Activated CD4-positive, alpha-beta T cell treated with anti-CD3 and anti-CD28 coated beads, Interleukin-2, amount 10 ng/mL, durations not matched to agents 24 days and 14 days (primary cell): ENCODE data around the gene DEFB123. TPM values are rescaled to one million over a fixed set of nuclear protein-coding genes. Genes with fewer than 3 reads are reported as not detected.

Experiments
- DNase-seq: peaks from one replicate; pipeline ENCODE4 v3.0.0; 2022
- H3K27ac Mint-ChIP-seq: one replicate; pipeline ENCODE4 v1.8.0; 2022; ENCODE audit warnings: mild to moderate bottlenecking, mixed read lengths
- H3K27me3 Mint-ChIP-seq: one replicate; pipeline ENCODE4 v1.8.0; 2022; ENCODE audit warnings: mixed read lengths
- H3K36me3 Mint-ChIP-seq: one replicate; pipeline ENCODE4 v1.8.0; 2022; ENCODE audit warnings: low read depth, mild to moderate bottlenecking, mixed read lengths
- H3K4me1 Mint-ChIP-seq: one replicate; pipeline ENCODE4 v1.8.0; 2021; ENCODE audit warnings: mixed read lengths
- H3K4me3 Mint-ChIP-seq: one replicate; pipeline ENCODE4 v1.8.0; 2022; ENCODE audit warnings: mild to moderate bottlenecking, moderate library complexity, mixed read lengths
- H3K9me3 Mint-ChIP-seq: one replicate; pipeline ENCODE4 v1.8.0; 2021; ENCODE audit warnings: mixed read lengths
- intact Hi-C: fragments of 100-400 bp; cut with micrococcal nuclease; formaldehyde crosslinking; loops from one replicate; pipeline ENCODE4 v1.15.1; 2023
- total RNA-seq: library from RNA; stranded (reverse); gene quantifications from 2 replicates; pipeline ENCODE4 v1.2.3, GENCODE V29; 2022

The DEFB123 gene
- total RNA-seq, 1 donor from 2014 or later: not detected

DNA sequence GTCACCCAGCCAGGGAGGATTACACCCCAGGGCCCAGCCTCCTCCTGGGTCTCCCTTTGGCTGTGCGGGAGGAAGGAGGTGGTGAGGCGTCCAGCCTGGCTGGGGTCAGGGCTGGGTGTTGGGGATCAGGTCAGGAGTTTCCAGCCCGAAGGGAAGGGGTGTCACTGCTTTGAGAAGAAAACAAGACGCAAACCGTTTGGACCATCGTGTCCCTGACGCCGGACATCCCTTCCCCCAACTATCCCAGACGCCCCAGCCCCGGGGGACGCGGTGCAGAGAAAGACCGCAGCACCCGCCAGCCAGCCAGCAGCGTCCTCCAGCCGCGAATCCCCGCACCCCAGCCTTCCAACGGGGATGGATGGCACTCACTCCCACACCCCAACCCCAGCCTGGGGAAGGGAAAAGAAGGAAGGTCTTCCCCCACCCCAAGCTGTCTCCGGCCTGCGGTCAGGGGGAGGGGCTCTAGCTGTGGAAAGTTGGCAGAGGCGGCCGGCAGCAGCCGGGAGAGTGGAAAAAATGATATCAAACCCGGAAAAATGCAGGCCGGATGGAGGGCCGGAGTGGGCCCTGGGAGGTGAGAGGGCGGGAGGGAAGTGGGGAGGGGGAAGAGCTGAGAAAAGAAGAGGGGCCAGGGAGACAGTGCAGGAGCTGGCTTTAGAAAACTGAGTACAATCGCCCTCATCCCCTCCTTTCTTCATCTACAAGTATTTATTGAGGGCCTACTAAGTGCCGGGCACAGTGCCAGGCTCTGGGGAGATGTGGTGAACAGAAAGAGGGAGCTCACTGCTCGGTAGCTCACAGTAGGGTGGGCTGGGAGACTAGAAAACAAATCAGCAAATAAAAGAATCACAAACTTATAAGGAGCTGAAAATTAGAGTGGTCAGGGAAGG is 45.3 kb downstream of the DEFB123 start:
- no peak for DNase-seq
- Mint-ChIP-seq H3K4me3 (peak overlapping the region; percentile 30), H3K27ac (peak overlapping the region; percentile 34), H3K36me3 (no peaks in the 10 kb centered on the region), H3K4me1 (peaks cover 3% of the 10 kb centered on the region), H3K27me3 (peaks cover 7% of the 10 kb centered on the region), H3K9me3 (no peaks in the 10 kb centered on the region)
- intact Hi-C loops: no loop called here

DNA sequence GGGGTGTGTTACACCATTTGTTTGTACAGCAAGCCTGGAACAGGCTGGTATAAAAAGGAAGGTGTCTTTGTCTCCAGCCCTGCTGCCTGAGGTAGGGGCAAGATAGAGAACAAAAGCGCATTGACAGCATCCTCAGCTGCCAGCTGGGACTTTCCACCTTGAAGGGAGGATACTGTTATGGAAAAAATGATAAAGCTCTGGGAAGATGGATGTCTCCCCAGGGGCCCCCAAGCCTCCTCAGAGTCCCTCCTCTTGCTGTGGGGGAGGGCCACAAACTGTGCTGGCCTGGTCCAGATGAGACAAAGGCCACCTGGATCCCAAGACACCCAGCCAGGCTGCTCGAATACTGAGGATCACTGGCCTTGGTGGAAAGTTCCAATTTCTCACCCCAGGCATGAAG is 47.7 kb downstream of the DEFB123 start:
- Mint-ChIP-seq H3K4me3 (no peak overlapping the region), H3K36me3 (no peaks in the 10 kb centered on the region), H3K27ac (no peak overlapping the region), H3K27me3 (peaks cover 5% of the 10 kb centered on the region), H3K4me1 (peaks cover 3% of the 10 kb centered on the region), H3K9me3 (no peaks in the 10 kb centered on the region)
- no peak for DNase-seq
- intact Hi-C loops: no loop called here

DNA sequence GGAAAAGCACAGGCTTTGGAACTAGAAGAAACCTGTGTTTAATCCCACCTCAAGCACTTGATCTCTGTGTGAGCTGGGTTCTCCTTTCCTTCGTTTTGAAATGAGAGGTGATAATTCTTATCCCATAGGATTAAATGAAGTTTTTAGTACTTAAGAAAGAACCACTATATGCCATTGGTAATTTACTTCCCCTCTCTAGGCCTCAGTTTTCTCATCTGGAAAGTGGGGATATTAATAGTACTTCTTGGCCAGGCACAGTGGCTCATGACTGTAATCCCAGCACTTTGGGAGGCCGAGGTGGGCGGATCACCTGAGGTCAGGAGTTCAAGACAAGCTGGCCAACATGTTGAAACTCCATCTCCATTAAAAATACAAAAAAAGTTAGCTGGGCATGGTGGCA is 48.7 kb downstream of the DEFB123 start:
- intact Hi-C loops: no loop called here
- no peaks in the 10 kb centered on the region for H3K36me3 Mint-ChIP-seq
- H3K4me3 Mint-ChIP-seq: no peak overlapping the region
- H3K4me1 Mint-ChIP-seq: peaks cover 3% of the 10 kb centered on the region
- DNase-seq: no peak
- H3K9me3 Mint-ChIP-seq: no peaks in the 10 kb centered on the region
- H3K27ac Mint-ChIP-seq: no peak overlapping the region
- H3K27me3 Mint-ChIP-seq: peaks cover 5% of the 10 kb centered on the region

DNA sequence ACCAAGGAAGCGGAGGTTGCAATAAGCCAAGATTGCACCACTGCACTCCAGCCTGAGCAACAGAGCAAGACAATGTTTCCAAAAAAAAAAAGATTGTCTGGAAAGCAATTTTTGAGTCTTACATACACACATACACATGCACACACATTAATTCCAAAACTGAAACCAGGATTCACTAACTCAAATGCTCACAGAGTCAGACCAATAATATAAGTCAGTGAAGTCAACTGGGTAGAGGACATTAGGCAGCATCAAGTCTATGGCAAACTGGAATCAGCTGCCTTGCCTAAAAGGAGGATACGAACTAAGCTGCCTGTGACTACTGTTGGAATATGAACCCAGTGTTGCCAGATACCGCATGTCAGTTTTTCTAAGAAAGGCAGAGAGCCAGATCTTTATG is 50.3 kb downstream of the DEFB123 start:
- Mint-ChIP-seq H3K4me3 (no peak overlapping the region), H3K27ac (no peak overlapping the region), H3K9me3 (no peaks in the 10 kb centered on the region), H3K36me3 (no peaks in the 10 kb centered on the region), H3K4me1 (peaks cover 3% of the 10 kb centered on the region), H3K27me3 (peaks cover 10% of the 10 kb centered on the region)
- no peak for DNase-seq
- intact Hi-C loops: no loop called here

DNA sequence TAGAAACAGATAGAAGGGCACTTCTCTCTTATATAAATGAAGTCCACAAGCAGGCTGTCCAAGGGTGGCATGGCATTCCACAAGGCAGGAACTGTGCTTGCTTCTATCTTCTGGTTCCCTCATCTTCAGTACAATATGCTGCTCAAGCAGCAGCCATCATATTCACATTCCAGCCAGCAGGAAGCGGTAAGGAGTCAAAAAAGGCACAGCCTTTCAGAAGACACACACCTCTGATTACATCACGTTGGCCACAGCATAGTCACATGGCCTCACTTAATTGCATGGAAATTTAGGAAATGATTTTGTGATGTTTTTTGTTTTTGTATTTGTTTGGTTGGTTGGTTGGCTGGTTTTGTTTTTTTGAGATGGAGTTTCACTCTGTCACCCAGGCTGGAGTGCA is 53.7 kb downstream of the DEFB123 start:
- Mint-ChIP-seq H3K36me3 (no peaks in the 10 kb centered on the region), H3K27ac (no peak overlapping the region), H3K4me3 (no peak overlapping the region), H3K9me3 (no peaks in the 10 kb centered on the region), H3K4me1 (no peaks in the 10 kb centered on the region), H3K27me3 (peaks cover 14% of the 10 kb centered on the region)
- intact Hi-C loops: no loop called here
- DNase-seq: no peak

DNA sequence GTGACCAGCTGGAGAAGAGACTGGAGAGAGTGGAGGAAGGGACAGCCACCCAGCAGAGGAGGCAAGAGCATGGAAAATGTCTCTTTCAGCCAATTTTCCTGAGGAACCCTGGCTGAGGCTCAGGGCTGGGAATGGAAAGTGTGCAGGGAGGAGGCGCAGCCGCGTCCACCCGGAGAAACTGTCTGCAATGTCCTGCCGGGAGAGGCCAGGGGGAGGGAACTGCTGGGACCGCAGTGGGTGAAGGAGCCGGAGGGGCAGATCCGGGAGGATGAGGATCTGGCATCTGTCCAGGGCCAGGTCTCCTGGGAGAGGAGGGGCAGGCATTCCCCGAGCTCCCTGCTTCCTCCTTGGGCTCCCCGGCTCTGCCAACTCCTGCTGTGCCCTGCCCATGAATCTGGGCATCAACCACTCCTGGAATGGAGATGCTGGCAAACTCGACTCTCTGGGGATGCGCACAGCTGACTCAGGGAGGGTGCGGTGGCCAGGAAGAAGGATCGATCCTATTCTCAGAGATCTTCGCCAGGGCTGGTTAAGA is 56.4 kb downstream of the DEFB123 start:
- peaks cover 14% of the 10 kb centered on the region for H3K27me3 Mint-ChIP-seq
- H3K36me3 Mint-ChIP-seq: no peaks in the 10 kb centered on the region
- H3K4me3 Mint-ChIP-seq: no peak overlapping the region
- no peak overlapping the region for H3K27ac Mint-ChIP-seq
- H3K4me1 Mint-ChIP-seq: no peaks in the 10 kb centered on the region
- no peak for DNase-seq
- intact Hi-C loops: no loop called here
- no peaks in the 10 kb centered on the region for H3K9me3 Mint-ChIP-seq

DNA sequence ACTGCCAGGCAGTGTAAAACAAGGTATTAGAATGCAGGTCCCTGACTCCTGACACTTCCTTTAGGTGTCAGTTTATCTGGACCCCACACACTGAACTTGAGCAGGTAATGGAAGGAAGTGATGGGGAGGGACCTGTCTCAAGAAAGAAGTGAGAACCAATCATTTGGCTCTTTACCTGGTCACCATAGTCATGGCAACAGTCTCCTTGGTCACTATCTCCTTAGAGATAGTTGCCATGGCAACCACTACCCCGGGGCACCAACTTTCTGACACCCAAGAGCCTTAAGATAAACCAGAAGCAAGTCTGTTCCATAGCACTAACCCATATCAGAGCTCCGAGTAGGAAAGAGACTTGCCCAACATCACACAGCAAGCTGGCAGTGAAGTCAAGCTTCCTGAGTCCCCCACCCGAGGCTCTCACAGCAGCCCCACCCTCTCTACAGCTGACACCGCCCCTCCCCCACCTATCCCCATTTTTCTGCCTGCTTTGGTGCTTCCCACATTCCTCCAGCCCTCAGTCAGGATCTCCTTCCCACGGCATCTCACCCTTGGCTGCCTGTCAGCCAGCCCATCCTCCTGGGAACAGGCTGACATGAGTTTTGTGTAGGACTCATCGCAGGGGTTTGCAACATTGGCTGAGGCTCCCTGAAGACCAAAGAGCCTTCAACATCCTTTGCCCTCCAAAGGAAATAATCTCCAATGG is 57.6 kb downstream of the DEFB123 start:
- no peaks in the 10 kb centered on the region for H3K9me3 Mint-ChIP-seq
- no peaks in the 10 kb centered on the region for H3K36me3 Mint-ChIP-seq
- intact Hi-C loops: no loop called here
- no peak for DNase-seq
- H3K4me1 Mint-ChIP-seq: no peaks in the 10 kb centered on the region
- H3K27ac Mint-ChIP-seq: no peak overlapping the region
- no peak overlapping the region for H3K4me3 Mint-ChIP-seq
- peaks cover 14% of the 10 kb centered on the region for H3K27me3 Mint-ChIP-seq

Other genes with a start within 250 kb of the DEFB123 start
- not detected in 2 replicates for gene DEFB115, start 183.0 kb upstream of the DEFB123 start, total RNA-seq
- not detected in 2 replicates for gene DEFB116, start 132.0 kb upstream of the DEFB123 start, total RNA-seq
- not detected in 2 replicates for gene DEFB118, start 72.0 kb upstream of the DEFB123 start, total RNA-seq
- not detected in 2 replicates for gene DEFB119, start 50.0 kb upstream of the DEFB123 start, total RNA-seq
- not detected in 2 replicates for gene DEFB121, start 34.4 kb upstream of the DEFB123 start, total RNA-seq
- not detected in 2 replicates for gene DEFB124, start 34.5 kb downstream of the DEFB123 start, total RNA-seq
- not detected in 2 replicates for gene REM1, start 34.7 kb downstream of the DEFB123 start, total RNA-seq
- gene HM13, start 73.8 kb downstream of the DEFB123 start, total RNA-seq: 181 and 193 TPM in 2 replicates
- 2.7 and 2.9 TPM in 2 replicates for gene ID1, start 164.7 kb downstream of the DEFB123 start, total RNA-seq
- not detected in 2 replicates for gene COX4I2, start 197.3 kb downstream of the DEFB123 start, total RNA-seq